ENCODE results near the gene FCRLB. TPM values are rescaled to one million over a fixed set of nuclear protein-coding genes. Genes with fewer than 3 reads are reported as not detected.

Gene FCRLB
- total and polyA plus RNA-seq, 2 donors (not counting 1 experiment from before 2014, with no cell fraction given), result 3.8 to 6.4 TPM

DNA sequence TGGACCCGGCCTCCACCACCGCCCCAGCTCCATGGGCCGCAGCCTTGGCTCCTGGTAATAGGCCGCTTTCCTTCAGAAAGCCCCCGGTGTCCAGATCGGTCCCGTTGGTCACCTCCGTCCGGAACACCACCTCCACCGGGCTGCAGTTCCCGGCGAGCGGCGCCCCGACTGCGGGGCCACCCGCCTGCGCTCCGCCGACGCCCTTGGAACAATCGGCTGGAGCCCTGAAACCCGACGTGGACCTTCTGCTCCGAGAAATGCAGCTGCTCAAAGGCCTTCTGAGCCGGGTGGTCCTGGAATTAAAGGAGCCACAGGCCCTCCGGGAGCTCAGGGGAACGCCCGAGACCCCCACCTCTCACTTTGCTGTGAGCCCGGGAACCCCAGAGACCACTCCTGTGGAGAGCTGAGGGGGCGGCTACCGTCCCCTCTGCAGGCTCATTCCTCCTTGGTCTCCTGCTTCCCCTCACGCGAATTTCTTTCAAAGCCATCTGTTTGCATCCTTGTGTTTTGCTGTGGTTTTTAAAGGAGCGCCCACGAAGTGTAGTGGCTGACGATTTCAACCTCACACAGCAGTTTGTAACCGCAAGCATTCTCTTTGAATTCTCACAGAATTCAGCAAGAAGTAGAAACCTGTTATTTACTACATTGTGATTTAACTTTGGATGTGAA, 6.0 kb downstream of the FCRLB start:
- Histone ChIP-seq H3K9ac (ENCODE audit: low read length) (peak overlapping the region; percentile 83), H3K27ac (ENCODE audit: low read length in 2 of 2) (peak overlapping the region; percentile 62 to 73), H3K36me3 (replicated peaks in 1 of 2; ENCODE audit: control extremely low read depth in 1 of 2, control insufficient read depth in 1 of 2, extremely low read depth in 1 of 2, insufficient read depth in 2 of 2, low read length in 1 of 2) (no peaks in the 10 kb centered on the region), H3K9me3 (ENCODE audit: control extremely low read depth in 1 of 3, control insufficient read depth in 2 of 3, insufficient read depth in 1 of 3, low read length in 2 of 3) (no peaks in the 10 kb centered on the region), H3K4me1 (ENCODE audit: control insufficient read depth in 2 of 2, insufficient read depth in 2 of 2, low read length in 2 of 2) (peaks cover 15 to 29% of the 10 kb centered on the region in 2 donors), H3K4me2 (replicated peaks; ENCODE audit: low read depth, low read length, poor library complexity, severe bottlenecking) (peak overlapping the region; percentile 97), H3K27me3 (replicated peaks in 1 of 4; ENCODE audit: control extremely low read depth in 1 of 4, control insufficient read depth in 3 of 4, insufficient read depth in 4 of 4, low read length in 3 of 4) (peaks cover 0 to 7% (median 0%) of the 10 kb centered on the region in 4 experiments), H3K79me2 (ENCODE audit: control insufficient read depth, insufficient read depth, low read length) (no peaks in the 10 kb centered on the region), H2AFZ (ENCODE audit: insufficient read depth, low read depth, low read length, poor library complexity, severe bottlenecking) (peak overlapping the region; percentile 93), H4K20me1 (ENCODE audit: control insufficient read depth, insufficient read depth, low read length, poor library complexity, severe bottlenecking) (no peaks in the 10 kb centered on the region), H3K4me3 (ENCODE audit: control extremely low read depth in 1 of 5, extremely low read depth in 1 of 5, insufficient read depth in 1 of 5, low read depth in 2 of 5, low read length in 4 of 5) (peak overlapping the region; percentile 15 to 88 (median 85))
- H3K27ac Mint-ChIP-seq, result peak overlapping the region; percentile 97
- DNase-seq (peak; percentile 59), ATAC-seq (ENCODE audit: low read depth) (no peak)
- under 1% methylated on average over 34 of the region's 38 CpGs for WGBS (ENCODE audit: insufficient coverage)
- peaks cover 43% of the 10 kb centered on the region for H3K4me1 Mint-ChIP-seq
- intact Hi-C loops (cut with micrococcal nuclease), result loop anchor here (1.0 to 5.0 kb wide), 3 partner anchors 12 to 45 kb away; partner anchors contain the start of gene FCRLA
- no peaks in the 10 kb centered on the region for H3K9me3 Mint-ChIP-seq (ENCODE audit: insufficient read depth)
- peak overlapping the region; percentile 100 for H3K4me3 Mint-ChIP-seq
- TF ChIP-seq, protein P1, sequence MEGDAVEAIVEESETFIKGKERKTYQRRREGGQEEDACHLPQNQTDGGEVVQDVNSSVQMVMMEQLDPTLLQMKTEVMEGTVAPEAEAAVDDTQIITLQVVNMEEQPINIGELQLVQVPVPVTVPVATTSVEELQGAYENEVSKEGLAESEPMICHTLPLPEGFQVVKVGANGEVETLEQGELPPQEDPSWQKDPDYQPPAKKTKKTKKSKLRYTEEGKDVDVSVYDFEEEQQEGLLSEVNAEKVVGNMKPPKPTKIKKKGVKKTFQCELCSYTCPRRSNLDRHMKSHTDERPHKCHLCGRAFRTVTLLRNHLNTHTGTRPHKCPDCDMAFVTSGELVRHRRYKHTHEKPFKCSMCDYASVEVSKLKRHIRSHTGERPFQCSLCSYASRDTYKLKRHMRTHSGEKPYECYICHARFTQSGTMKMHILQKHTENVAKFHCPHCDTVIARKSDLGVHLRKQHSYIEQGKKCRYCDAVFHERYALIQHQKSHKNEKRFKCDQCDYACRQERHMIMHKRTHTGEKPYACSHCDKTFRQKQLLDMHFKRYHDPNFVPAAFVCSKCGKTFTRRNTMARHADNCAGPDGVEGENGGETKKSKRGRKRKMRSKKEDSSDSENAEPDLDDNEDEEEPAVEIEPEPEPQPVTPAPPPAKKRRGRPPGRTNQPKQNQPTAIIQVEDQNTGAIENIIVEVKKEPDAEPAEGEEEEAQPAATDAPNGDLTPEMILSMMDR (IDR thresholded peaks at IDR 0.05), result no peak
- no peak for TF ChIP-seq EZH2 (IDR thresholded peaks at IDR 0.05; ENCODE audit: borderline replicate concordance, insufficient read depth, low read depth, low read length, poor library complexity, severe bottlenecking)
- no peaks in the 10 kb centered on the region for H3K27me3 Mint-ChIP-seq
- POLR2A ChIA-PET, result interaction anchor here (0.6 to 4.1 kb wide), 9 partner anchors 8 to 327 kb away, joined by 3 to 82 read pairs (median 6); partner anchors contain the start of genes DUSP12, FCGR2A and FCRLA
- CTCF ChIA-PET, result interaction anchor here (0.8 to 8.6 kb wide), 8 partner anchors 11 to 951 kb away, joined by 3 to 142 read pairs (median 4); partner anchors contain the start of genes DUSP12 and FCRLA

Measured in B cell (primary cell).